Activated CD8-positive, alpha-beta memory T cell treated with anti-CD3 and anti-CD28 coated beads for 48 hours (primary cell): ENCODE data around the gene FUT4.
"Not testable (repeated sequence)": the region's sequence is repeated elsewhere in the genome, so short reads cannot be mapped to it uniquely, and the experiment has no call there.

Experiments used
- DNase-seq, 3 experiments: peaks; one replicate each; pipeline ENCODE4 v3.0.0-alpha.2; 2020; ENCODE audit warnings: low read depth in 2 of 3, low spot score in 2 of 3

FUT4 gene

DNA sequence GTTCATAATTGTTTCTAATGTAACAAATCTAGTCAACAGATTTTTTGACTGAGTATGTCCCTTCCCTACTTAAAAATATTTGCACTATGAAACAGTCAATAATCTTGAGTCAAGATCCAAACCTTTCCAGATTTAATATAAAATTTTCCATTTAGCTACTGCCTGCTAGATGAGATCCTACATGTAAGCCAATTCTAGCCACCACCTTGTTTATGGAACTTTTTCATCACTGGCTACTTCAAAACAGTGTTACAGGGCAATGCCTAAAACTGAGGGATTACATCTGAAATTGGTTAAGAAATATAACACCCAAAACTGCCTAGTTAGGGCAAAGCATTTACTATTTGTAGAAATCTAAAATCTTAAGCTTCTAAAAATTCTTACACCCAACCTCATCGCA lies 10.5 kb upstream of the FUT4 start:
- DNase-seq, result no peak

DNA sequence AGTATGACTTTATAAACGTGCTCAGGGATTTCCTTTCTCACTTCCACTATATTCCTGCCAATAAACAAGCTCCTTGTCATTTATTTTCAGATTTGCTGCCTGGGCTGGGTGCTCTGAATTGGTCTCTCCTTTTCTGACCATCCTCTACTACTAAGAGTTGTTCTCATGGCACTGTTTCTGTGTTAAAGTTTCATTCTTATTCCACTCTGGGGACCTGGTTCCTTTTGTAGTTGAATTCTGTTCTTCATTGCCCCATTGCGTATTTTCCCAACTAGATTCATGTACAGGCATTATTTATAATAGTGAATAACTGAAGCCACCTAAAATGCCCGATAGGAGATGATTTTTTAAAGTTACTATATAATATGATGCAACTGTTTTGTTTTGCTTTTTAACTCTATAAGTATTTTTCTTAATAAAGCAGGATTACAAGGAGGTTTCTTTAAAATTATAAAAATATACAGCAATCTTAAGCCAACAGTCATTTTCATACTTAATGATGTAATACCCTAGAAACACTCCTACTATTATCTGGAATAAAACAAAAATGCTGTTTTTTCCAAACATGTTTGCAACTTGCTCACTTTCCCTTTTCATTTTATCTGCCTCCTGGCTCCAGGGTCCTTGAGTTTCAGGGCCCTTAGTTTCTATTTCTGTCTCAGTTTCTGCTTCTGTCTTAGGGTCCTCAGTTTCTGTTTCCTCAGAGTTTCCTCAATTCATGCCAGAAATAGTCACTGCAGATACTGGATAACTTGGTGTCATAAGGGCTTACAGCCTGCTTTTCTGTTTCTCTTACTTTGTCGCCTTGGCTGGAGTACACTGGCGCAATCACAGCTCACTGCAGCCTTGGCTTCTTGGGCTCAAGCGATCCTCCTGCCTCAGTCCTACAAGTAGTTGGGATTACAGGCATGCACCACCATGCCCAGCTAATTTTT lies 9.8 kb upstream of the FUT4 start:
- DNase-seq, result no peak

DNA sequence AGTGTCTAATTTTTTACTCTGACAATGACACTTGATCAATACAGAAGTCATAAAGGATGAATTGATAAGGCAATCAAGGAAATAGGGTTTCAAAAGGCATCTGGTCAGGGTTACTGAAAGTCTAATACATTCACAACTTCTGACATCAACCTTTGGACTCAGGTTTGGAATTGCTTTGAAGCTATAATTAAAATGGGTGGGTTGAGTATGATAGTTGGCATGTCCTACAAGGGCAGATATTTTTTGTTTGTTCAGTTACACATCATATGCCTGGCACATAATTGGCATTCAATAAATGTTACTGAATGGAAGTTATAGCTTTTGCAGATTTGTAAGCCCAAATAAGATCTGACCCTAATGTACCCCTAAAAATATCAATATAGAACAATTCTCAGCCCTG lies 7.3 kb upstream of the FUT4 start:
- DNase-seq, result no peak

DNA sequence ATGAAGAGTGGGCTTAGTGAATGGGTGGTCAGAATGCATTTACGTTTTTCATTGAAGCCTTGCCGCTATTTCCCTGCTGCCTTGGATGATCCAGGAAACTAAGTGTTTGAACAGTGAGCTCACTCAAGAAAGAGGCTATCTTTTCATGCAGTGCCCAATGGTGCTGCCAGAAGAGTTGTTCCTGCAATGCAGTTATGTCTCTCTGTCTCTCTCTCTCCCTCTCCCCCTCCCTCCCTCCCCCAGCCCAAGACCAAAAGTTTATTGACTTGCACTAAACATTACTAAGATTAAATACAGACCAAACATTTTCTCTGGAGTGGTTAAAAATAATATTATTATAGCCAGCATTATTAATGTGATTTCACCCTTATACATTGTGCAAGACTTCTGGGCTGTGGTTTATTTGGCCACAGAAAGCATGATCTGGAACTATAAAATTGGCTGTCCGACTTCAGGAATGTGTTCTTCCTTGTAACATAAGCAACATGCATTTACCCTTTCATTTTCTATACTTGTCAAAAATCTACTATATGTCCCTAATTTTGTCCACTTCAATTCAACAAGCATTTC lies 6.6 kb upstream of the FUT4 start:
- DNase-seq, result no peak

DNA sequence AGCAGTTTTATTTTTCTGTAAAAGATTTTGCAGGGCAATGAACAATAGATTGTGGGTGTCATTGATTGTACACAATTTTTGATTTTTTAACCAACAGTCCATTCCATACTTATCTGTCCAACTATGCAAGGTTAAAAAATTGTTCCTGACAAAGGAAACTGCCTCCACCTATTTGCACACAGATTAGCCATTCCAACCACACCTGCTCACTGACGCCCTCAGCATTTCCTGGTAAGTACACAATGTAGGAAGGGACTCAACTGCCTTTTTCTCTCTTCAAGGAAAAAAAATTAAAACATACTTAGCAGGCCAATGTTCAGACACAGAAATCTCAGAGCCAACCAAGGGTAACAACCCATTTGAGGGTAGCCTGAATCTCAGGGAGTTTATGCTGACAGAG lies 4.3 kb upstream of the FUT4 start:
- DNase-seq, result no peak

DNA sequence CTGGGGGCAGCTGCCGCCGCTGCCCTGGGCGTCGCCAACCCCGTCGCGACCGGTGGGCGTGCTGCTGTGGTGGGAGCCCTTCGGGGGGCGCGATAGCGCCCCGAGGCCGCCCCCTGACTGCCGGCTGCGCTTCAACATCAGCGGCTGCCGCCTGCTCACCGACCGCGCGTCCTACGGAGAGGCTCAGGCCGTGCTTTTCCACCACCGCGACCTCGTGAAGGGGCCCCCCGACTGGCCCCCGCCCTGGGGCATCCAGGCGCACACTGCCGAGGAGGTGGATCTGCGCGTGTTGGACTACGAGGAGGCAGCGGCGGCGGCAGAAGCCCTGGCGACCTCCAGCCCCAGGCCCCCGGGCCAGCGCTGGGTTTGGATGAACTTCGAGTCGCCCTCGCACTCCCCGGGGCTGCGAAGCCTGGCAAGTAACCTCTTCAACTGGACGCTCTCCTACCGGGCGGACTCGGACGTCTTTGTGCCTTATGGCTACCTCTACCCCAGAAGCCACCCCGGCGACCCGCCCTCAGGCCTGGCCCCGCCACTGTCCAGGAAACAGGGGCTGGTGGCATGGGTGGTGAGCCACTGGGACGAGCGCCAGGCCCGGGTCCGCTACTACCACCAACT lies 1.0 kb downstream of the FUT4 start:
- peak in 1 of 3 experiments; percentile 26 for DNase-seq

DNA sequence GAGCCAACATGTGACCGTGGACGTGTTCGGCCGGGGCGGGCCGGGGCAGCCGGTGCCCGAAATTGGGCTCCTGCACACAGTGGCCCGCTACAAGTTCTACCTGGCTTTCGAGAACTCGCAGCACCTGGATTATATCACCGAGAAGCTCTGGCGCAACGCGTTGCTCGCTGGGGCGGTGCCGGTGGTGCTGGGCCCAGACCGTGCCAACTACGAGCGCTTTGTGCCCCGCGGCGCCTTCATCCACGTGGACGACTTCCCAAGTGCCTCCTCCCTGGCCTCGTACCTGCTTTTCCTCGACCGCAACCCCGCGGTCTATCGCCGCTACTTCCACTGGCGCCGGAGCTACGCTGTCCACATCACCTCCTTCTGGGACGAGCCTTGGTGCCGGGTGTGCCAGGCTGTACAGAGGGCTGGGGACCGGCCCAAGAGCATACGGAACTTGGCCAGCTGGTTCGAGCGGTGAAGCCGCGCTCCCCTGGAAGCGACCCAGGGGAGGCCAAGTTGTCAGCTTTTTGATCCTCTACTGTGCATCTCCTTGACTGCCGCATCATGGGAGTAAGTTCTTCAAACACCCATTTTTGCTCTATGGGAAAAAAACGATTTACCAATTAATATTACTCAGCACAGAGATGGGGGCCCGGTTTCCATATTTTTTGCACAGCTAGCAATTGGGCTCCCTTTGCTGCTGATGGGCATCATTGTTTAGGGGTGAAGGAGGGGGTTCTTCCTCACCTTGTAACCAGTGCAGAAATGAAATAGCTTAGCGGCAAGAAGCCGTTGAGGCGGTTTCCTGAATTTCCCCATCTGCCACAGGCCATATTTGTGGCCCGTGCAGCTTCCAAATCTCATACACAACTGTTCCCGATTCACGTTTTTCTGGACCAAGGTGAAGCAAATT lies 1.8 kb downstream of the FUT4 start:
- DNase-seq, result no peak

DNA sequence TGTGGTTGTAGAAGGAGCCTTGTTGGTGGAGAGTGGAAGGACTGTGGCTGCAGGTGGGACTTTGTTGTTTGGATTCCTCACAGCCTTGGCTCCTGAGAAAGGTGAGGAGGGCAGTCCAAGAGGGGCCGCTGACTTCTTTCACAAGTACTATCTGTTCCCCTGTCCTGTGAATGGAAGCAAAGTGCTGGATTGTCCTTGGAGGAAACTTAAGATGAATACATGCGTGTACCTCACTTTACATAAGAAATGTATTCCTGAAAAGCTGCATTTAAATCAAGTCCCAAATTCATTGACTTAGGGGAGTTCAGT lies 2.4 kb downstream of the FUT4 start:
- DNase-seq, result no peak

DNA sequence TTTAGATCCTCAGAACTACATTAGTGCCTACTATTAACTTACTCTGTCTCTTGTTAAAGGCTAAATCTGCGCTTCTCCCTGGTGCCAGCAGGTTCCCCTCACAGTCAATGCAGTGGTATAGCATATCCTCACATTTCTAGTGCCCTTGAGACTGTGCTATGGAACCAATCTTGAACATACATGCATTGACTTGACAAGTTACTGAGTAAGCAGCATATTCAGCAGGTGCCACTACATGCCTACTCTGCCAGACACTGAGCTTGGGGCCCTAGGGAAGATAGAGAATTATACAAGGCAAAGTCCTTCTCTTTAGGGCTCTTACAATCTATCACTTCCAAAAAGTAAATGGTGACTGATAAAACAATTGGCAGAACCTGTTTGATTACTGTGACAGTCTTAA lies 3.2 kb downstream of the FUT4 start:
- no peak for DNase-seq

DNA sequence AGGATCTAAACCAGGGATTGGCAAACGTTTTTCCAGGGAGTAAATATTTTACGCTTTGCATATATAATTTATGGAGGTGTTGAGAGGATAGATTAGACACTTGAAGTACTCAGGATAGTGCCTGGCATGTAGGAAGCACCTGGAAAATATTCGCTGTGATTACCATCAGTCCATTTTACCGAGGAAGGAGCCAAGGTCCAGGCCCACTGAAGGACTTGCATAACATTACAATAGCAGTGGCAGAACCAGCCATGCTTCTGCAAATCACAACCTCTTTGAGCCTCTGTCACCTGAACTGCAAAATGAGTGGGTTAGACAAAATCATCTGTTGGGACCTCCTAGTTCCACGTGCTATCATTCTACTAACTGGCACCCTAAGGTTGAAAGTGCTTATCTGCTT lies 5.4 kb downstream of the FUT4 start:
- DNase-seq, result no peak

DNA sequence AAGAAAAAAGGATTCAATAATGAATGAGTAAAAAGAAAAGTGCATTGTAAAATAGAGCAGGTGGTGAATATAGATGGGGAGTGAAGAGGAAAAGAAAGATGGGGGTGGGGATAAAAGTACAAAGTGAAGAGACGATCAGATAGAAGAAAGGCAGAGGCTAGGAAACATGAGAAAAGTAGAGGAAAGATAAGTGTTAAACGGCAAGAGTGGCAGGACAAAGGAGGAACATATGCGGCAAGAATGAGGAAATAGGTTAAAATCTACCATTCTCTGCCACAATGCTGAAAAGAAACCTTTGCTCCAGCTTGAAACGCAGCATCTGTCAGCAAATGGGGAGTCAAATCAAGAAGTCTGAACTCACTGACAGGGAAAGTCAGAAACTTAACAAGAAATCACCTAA lies 6.8 kb downstream of the FUT4 start:
- no peak for DNase-seq

DNA sequence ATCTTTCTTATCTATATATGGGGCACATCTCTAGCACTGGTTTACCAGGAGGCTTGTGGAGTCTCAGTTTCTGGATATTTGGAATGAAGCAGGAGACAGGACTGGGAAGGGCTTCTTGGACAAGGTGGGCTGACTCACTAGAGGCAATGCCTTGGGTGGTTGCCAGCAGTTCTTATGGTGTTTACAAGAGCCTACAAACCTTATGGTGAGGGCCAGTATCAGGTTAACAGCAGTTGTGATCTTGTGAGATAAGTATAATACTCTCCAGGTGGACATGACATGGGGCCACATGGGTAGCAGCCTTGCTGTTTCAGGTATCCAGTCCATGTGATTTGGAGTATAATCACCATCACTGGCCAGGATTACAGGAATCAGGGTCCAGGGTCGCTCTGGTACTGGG lies 10.2 kb downstream of the FUT4 start:
- DNase-seq, result no peak

DNA sequence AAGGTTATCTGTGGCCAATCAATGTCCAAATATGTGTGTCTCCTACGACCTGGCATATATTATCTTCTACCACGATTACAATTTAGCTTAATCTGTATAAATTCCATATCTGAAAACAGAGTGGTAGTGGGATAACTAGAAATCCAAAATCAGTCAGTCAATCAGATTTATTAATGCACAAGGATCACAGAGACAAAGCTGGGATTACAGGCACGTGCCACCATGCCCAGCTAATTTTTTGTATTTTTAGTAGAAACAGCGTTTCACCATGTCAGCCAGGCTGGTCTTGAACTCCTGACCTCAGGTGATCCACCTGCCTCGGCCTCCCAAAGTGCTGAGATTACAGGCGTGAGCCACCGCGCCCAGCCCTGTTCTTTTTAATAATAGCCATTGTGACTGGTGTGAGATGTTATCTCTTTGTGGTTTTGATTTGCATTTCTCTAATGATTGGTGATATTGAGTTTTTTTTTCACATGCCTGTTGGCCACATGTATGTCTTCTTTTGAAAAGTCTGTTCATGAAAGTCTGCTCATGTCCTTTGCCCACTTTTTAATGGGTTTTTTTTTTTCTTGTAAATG lies 12.1 kb downstream of the FUT4 start:
- not testable (repeated sequence) for DNase-seq

DNA sequence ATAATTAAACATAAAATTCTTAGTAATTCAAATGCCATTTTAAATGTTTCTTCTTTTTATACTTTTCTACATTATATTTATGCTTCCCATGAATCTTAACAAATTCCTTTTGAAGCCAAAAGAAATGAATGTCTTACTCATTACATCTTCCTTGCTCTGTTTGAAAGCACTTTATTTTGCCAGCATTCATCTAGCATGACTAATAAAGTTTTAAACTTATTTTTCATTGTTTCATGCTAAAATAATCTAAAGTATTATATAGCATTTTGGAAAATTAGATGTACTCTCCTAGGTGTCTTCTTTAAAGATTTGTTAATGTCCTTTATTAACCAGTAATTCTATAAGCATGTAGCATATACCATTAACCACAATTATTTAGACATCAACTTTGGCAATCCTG lies 13.7 kb downstream of the FUT4 start:
- no peak for DNase-seq

DNA sequence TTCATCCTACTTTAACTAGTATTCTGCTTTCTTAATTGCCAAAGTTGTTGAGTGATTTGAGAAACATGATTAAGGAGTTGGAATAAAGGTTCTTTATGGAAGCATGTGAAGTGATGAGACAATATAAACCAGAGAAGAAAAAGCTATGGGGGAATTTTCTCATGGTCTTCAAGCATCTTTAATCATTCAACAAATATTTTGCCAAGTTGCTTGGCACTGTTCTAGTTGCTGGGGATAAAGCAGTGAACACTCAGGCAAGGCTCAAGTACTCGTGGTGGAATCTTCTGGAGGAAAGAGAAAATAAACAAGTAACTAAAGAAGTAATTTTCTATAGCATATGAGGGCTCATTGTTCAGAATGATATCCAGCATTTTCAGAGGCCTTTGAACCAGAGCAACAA lies 14.3 kb downstream of the FUT4 start:
- no peak for DNase-seq

DNA sequence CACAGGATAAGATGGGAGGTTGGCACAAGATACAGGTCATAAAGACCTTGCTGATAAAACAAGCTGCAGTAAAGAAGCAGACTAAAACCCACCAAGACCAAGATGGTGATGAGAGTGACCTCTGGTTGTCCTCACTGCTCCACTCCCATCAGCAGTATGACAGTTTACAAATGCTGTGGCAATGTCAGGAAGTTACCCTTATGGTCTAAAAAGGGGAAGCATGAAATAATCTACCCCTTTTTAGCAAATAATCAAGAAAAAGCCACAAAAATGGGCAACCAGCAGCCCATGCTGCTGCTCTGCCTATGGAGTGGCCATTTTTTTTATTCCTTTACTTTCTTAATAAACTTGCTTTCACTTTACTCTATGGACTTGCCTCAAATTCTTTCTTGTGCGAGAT lies 14.7 kb downstream of the FUT4 start:
- no peak for DNase-seq

DNA sequence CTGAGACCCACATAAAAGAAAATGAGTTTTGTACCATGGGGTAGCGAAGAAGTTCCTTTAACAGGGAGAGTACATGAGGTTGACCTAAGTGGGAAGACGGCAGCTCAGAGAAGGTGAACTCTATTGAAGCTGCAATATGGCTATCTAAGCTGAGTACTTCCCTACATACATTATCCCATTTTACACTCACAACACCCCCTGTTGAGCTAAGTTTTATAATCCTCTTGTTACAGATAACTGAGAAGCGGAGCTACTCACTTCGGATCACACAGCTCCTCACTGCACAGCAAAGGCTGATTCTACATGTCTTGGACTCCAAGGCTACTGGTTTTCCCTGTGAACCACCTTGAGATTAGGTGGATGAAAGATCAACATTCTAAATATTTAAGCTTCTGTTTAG lies 15.2 kb downstream of the FUT4 start:
- no peak for DNase-seq

DNA sequence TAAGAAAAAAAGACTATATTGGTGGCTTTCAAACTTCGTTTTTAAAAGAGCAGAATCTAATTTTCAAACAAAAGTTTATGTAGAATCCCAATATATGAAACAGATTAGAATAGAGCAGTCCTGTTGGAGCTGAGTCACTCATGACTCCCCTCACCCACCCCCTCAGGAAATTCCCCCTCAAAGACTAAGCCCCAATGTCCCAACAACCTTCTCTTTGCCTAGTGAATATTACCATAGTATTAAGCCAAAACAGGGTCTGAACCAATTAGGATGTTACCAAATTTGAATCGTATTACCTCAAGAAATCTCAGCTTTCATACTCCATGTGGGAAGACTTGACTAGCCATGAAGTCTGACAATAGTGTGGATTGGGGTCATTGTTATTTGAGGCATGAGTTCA lies 15.6 kb downstream of the FUT4 start:
- DNase-seq, result no peak

DNA sequence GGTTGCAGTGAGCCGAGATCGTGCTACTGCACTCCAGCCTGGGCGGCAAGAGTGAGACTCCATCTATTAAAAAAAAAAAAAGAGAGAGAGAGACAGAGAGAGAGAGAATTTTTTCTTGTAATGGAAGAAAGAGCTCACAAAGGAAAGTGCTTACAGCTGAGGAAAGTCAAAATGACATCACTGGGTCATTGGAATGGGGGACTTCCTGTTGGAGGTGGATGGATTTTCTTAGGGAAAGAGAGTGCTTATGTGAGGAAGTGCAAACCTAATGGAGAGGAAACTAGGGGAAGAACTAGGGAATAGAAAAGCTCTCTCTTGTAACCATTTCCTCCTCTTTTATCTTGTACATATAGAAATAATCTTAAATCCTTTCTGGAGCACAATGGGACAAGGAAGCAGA lies 17.1 kb downstream of the FUT4 start:
- no peak for DNase-seq

DNA sequence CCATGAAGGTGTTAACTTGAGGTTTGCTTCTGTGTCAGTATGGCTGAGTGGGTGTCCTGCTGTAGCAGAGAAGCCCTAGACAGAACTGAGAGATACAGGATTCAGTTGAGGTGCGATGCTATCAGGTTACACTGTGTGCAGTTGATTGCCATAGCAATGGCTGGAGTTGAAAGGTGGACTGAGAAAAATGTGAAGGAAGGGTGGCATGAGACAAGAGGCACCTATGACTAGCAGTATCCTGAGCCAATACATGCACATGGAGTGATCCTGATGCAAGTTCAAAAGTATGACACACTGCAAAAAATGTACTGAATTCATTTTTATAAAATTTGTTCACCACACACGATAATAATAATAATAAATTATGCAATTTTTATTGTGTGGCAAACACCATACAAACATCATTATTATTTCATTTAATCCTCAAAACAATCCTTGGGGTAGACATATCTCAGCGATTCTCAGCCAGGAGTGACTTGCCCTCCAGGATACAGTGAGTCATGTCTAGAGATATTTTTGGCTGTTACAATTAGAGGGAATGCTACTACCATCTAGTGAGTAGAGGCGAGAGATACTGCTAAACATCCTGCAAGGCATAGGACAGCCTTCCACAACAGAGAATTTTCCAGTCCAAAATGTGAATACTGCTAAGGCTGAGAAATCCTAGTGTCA lies 19.6 kb downstream of the FUT4 start:
- DNase-seq, result no peak
